Measurements from ENCODE around the gene ZNF865. TPM values are rescaled to one million over a fixed set of nuclear protein-coding genes. Genes with fewer than 3 reads are reported as not detected.

ZNF865 gene
- total RNA-seq, 2 donors from 2014 or later, result 15.4 to 20.7 TPM

Other genes starting within 250 kb of the ZNF865 start
- not detected for gene GARIN5B, start 242.4 kb upstream of the ZNF865 start, total RNA-seq
- under 1 TPM in 1 of 2 donors, not detected in 1; 0.78 TPM for gene IL11, start 235.2 kb upstream of the ZNF865 start, total RNA-seq
- gene TMEM190, start 228.8 kb upstream of the ZNF865 start, total RNA-seq, result not detected
- gene TMEM238, start 221.4 kb upstream of the ZNF865 start, total RNA-seq, result 1 to 10 TPM; 5.2 to 8.3 TPM
- 1,000 to 10,000 TPM; 1,106 to 1,518 TPM for gene RPL28, start 219.7 kb upstream of the ZNF865 start, total RNA-seq
- gene UBE2S, start 197.9 kb upstream of the ZNF865 start, total RNA-seq, result 100 to 1,000 TPM; 247 to 423 TPM
- gene SHISA7, start 162.3 kb upstream of the ZNF865 start, total RNA-seq, result not detected
- gene ISOC2, start 144.0 kb upstream of the ZNF865 start, total RNA-seq, result 10 to 100 TPM; 25.6 to 45.1 TPM
- gene C19orf85, start 140.9 kb upstream of the ZNF865 start, total RNA-seq, result not detected
- gene ZNF628, start 129.0 kb upstream of the ZNF865 start, total RNA-seq, result 10 to 100 TPM in 1 of 2 donors, 1 to 10 TPM in 1; 8.0 to 12.3 TPM
- 10 to 100 TPM in 1 of 2 donors, 1 to 10 TPM in 1; 6.1 to 14.0 TPM for gene NAT14, start 120.5 kb upstream of the ZNF865 start, total RNA-seq
- gene SSC5D, start 117.2 kb upstream of the ZNF865 start, total RNA-seq, result under 1 TPM in 1 of 2 donors, not detected in 1; 0.50 TPM
- not detected for gene SBK2, start 68.5 kb upstream of the ZNF865 start, total RNA-seq
- not detected for gene SBK3, start 60.1 kb upstream of the ZNF865 start, total RNA-seq
- 10 to 100 TPM in 1 of 2 donors, 1 to 10 TPM in 1; 6.5 to 10.2 TPM for gene ZNF579, start 24.8 kb upstream of the ZNF865 start, total RNA-seq
- 10 to 100 TPM; 11.8 to 15.8 TPM for gene FIZ1, start 6.1 kb upstream of the ZNF865 start, total RNA-seq
- 10 to 100 TPM; 10.6 to 14.7 TPM for gene ZNF524, start 5.4 kb upstream of the ZNF865 start, total RNA-seq
- gene ZNF784, start 18.9 kb downstream of the ZNF865 start, total RNA-seq, result 1 to 10 TPM; 2.6 to 4.5 TPM
- 10 to 100 TPM; 35.7 to 39.5 TPM for gene ZNF580, start 35.4 kb downstream of the ZNF865 start, total RNA-seq
- gene ZNF581, start 38.0 kb downstream of the ZNF865 start, total RNA-seq, result 10 to 100 TPM; 15.1 to 27.6 TPM
- 1 to 10 TPM; 1.9 to 3.3 TPM for gene CCDC106, start 42.6 kb downstream of the ZNF865 start, total RNA-seq
- 100 to 1,000 TPM; 266 to 434 TPM for gene U2AF2, start 49.4 kb downstream of the ZNF865 start, total RNA-seq
- gene EPN1, start 69.6 kb downstream of the ZNF865 start, total RNA-seq, result 10 to 100 TPM; 40.7 to 63.9 TPM
- not detected for gene NLRP9, start 132.8 kb downstream of the ZNF865 start, total RNA-seq
- gene RFPL4A, start 153.4 kb downstream of the ZNF865 start, total RNA-seq, result not detected
- gene RFPL4AL1, start 163.5 kb downstream of the ZNF865 start, total RNA-seq, result not detected
- not detected for gene NLRP11, start 226.4 kb downstream of the ZNF865 start, total RNA-seq
- gene NLRP4, start 230.9 kb downstream of the ZNF865 start, total RNA-seq, result not detected

All from natural killer cell treated with Interleukin-12 subunit alpha and Interleukin-12 subunit beta and Interleukin-15 and Interleukin-18, amount 100 ng/mL, for 72 hours (primary cell).